Activated naive CD8-positive, alpha-beta T cell treated with anti-CD3 and anti-CD28 coated beads for 36 hours (primary cell): Measurements from ENCODE around the gene MCCD1. TPM values are rescaled to one million over a fixed set of nuclear protein-coding genes. Genes with fewer than 3 reads are reported as not detected.
A peak's percentile ranks its signal among the peaks of the same experiment; 100 is the strongest.
"Not testable (repeated sequence)": the region's sequence is repeated elsewhere in the genome, so short reads cannot be mapped to it uniquely, and the experiment has no call there.

ENCODE experiments used
- DNase-seq: peaks from one replicate; pipeline ENCODE4 v3.0.0; 2021
- H3K27ac Mint-ChIP-seq: one replicate; pipeline ENCODE4 v1.8.0; 2022; ENCODE audit warnings: mild to moderate bottlenecking, moderate library complexity, mixed read lengths
- H3K27me3 Mint-ChIP-seq: one replicate; pipeline ENCODE4 v1.8.0; 2022; ENCODE audit warnings: mild to moderate bottlenecking, mixed read lengths
- H3K36me3 Mint-ChIP-seq: one replicate; pipeline ENCODE4 v1.8.0; 2021; ENCODE audit warnings: mild to moderate bottlenecking, mixed read lengths
- H3K4me1 Mint-ChIP-seq: one replicate; pipeline ENCODE4 v1.8.0; 2021; ENCODE audit warnings: mixed read lengths
- H3K4me3 Mint-ChIP-seq: one replicate; pipeline ENCODE4 v1.8.0; 2022; ENCODE audit warnings: mild to moderate bottlenecking, moderate library complexity, mixed read lengths
- H3K9me3 Mint-ChIP-seq: one replicate; pipeline ENCODE4 v1.8.0; 2022; ENCODE audit warnings: mixed read lengths
- total RNA-seq, 2 experiments: library from RNA; stranded (reverse); gene quantifications; one replicate each; pipeline ENCODE4 v1.2.3, GENCODE V29; 2021

The MCCD1 gene
- total RNA-seq, 2 experiments from 2014 or later, result not detected

DNA sequence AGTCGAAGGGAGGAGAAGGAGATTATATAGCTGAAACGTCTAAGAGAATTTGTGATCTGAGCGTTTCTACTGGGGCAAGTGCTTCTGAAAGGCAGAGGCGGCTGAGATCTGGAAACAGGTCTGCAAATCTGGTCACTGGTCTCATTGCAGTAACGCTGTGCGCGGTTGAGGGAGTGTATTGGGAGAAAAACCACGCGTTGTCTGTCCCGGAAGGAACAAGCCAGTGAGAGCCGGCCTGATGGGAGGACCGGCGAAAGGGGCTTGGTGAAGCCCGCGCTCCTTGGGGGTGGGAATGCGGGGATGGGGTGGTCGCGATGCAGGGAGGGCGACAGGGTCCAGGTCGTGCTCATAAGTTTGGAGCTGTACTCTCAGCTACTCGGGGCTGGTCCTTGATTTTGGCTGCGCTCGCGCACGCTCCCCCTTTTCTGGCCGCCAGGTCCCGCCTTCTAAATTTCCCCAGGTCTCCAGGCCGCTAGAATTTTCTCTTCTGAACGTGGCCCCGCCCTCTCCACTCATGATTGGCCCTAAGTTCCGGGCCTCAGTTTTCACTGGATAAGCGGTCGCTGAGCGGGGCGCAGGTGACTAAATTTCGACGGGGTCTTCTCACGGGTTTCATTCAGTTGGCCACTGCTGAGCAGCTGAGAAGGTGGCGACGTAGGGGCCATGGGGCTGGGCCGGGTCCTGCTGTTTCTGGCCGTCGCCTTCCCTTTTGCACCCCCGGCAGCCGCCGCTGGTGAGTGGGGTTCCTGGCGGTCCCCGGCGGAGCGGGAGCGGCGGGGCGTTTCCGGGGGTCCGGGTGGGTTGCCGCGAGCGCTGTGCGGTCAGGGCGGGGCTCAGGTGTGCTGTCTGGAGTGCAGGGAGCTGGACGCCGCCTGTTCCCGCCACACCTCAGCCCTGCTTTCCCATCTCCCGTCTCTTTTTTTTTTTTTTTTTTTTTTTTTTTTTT is 31.0 kb upstream of the MCCD1 start, which contains the start of gene MICB:
Gene MICB (plus strand): TSS at position 615 of the 946 bp plus-strand sequence. CDS start 49 bp downstream, at position 664.
- H3K4me1 Mint-ChIP-seq, result peaks cover 52% of the 10 kb centered on the region
- peaks cover 15% of the 10 kb centered on the region for H3K36me3 Mint-ChIP-seq
- peak within 1 kb of the TSS; percentile 87 for H3K4me3 Mint-ChIP-seq
- H3K9me3 Mint-ChIP-seq, result peaks cover 2% of the 10 kb centered on the region
- peak; percentile 86 for DNase-seq
- H3K27me3 Mint-ChIP-seq, result no peaks in the 10 kb centered on the region
- H3K27ac Mint-ChIP-seq, result peak within 1 kb of the TSS; percentile 84

- Mint-ChIP-seq H3K4me1 (peaks cover 52% of the 10 kb centered on the region), H3K9me3 (peaks cover 2% of the 10 kb centered on the region), H3K27me3 (no peaks in the 10 kb centered on the region), H3K36me3 (peaks cover 17% of the 10 kb centered on the region), H3K4me3 (peak overlapping the region; percentile 87), H3K27ac (no peak overlapping the region)
- no peak for DNase-seq
Measured at GRCh38 chr6:31498748-31499147, 30.0 kb upstream of the MCCD1 start.

- DNase-seq, H3K9me3 Mint-ChIP-seq, H3K27me3 Mint-ChIP-seq, H3K27ac Mint-ChIP-seq: not testable (repeated sequence)
- Mint-ChIP-seq H3K4me1 (peaks cover 52% of the 10 kb centered on the region), H3K4me3 (peak overlapping the region; percentile 87), H3K36me3 (peaks cover 19% of the 10 kb centered on the region)
Measured at GRCh38 chr6:31499648-31500047, 29.1 kb upstream of the MCCD1 start.

GRCh38 chr6:31502586-31502985 is 26.2 kb upstream of the MCCD1 start:
- peaks cover 17% of the 10 kb centered on the region for H3K36me3 Mint-ChIP-seq
- peaks cover 38% of the 10 kb centered on the region for H3K4me1 Mint-ChIP-seq
- H3K27ac Mint-ChIP-seq, result no peak overlapping the region
- no peaks in the 10 kb centered on the region for H3K27me3 Mint-ChIP-seq
- H3K9me3 Mint-ChIP-seq, result peaks cover 2% of the 10 kb centered on the region
- DNase-seq, result no peak
- no peak overlapping the region for H3K4me3 Mint-ChIP-seq

DNA sequence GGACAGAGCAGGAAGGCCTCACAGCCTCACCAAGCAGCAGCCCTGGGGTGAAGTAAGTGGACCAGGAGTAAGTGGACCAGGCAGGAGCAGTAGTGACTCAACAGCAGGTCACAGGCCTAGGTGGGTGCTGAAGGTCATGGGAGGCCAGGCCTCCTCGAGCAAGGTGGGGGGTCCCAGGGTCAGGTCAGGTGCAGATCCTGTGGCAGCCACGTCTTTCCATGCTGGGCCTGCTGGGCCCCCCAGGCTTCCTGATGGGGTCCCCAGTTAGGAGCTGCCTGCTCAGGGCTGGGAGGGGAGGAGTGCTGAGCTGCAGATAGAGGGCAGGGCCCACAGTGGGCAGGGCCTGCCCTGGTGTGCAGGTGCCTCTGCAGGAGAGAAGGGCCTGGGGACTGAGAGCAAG is 19.7 kb upstream of the MCCD1 start:
- not testable (repeated sequence) for H3K27ac Mint-ChIP-seq, H3K9me3 Mint-ChIP-seq
- H3K36me3 Mint-ChIP-seq, result peaks cover 15% of the 10 kb centered on the region

DNA sequence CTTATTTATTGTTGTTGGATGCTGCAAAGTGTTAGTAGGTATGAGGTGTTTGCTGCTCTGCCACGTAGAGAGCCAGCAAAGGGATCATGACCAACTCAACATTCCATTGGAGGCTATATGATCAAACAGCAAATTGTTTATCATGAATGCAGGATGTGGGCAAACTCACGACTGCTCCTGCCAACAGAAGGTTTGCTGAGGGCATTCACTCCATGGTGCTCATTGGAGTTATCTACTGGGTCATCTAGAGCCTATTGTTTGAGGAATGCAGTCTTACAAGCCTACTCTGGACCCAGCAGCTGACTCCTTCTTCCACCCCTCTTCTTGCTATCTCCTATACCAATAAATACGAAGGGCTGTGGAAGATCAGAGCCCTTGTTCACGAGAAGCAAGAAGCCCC is 18.8 kb upstream of the MCCD1 start:
- DNase-seq, result no peak
- Mint-ChIP-seq H3K9me3 (no peaks in the 10 kb centered on the region), H3K27ac (no peak overlapping the region), H3K27me3 (no peaks in the 10 kb centered on the region), H3K36me3 (peaks cover 15% of the 10 kb centered on the region), H3K4me1 (peaks cover under 1% of the 10 kb centered on the region), H3K4me3 (no peak overlapping the region)

More for the DNA sequence above, 19.7 kb upstream of the MCCD1 start:
- H3K4me1 Mint-ChIP-seq, DNase-seq, H3K27me3 Mint-ChIP-seq, H3K4me3 Mint-ChIP-seq: not testable (repeated sequence)

GRCh38 chr6:31513456-31514165 is 15.2 kb upstream of the MCCD1 start:
- Mint-ChIP-seq H3K36me3 (peaks cover 7% of the 10 kb centered on the region), H3K27ac (no peak overlapping the region), H3K4me1 (no peaks in the 10 kb centered on the region), H3K27me3 (no peaks in the 10 kb centered on the region), H3K9me3 (no peaks in the 10 kb centered on the region), H3K4me3 (no peak overlapping the region)
- no peak for DNase-seq

DNA sequence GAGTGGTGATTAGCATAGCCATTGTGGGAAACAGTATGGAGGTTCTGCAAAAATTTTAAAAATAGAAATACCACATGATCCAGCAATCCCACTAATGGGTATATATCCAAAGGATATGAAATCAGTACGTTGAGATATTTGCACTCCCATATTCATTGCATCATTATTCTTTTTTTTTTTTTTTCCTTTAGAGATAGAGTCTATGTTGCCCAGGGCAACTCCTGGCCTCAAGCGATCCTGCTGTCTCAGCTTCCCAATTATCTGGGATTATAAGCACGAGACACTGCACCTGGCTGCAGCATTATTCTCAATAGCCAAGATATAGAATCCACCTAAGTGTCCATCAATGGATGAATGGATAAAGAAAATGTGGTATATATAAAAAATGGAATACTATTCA is 6.9 kb upstream of the MCCD1 start:
- DNase-seq, result no peak
- no peak overlapping the region for H3K27ac Mint-ChIP-seq
- H3K4me1 Mint-ChIP-seq, result no peaks in the 10 kb centered on the region
- no peaks in the 10 kb centered on the region for H3K9me3 Mint-ChIP-seq
- no peak overlapping the region for H3K4me3 Mint-ChIP-seq
- no peaks in the 10 kb centered on the region for H3K27me3 Mint-ChIP-seq
- H3K36me3 Mint-ChIP-seq, result no peaks in the 10 kb centered on the region

- peaks cover 8% of the 10 kb centered on the region for H3K36me3 Mint-ChIP-seq
Measured at GRCh38 chr6:31525553-31525931, 3.2 kb upstream of the MCCD1 start.

DNA sequence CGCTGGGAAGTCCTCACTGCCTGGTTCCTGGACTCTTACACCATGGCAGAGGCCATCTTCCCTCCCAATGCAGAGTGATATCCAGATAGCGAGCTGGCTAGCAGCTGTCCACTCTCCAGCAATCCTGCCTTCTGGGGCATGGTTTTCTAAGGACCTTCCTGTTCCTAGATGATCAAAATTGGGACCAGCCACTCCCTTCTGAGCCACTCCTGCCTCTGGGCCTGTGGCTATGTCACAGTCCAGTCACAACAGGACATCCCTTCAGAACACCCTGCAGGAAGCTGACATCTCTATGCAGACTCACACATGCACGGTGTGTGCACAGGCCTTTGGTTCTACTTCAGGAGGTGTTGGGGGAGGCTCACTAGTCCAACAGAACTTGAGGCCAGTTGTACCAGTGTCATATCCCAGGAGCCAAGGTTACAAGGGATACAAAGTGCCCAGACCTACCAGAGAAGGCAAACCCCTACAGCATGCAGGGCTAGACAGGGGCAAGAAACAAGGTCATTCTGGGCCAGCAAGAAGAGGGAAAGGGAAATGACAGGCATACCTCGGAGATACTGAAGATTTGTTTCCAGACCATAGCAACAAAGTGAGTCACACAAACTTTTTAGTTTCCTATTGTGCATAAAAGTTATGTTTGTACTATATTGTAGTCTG is 2.7 kb upstream of the MCCD1 start:
- Mint-ChIP-seq H3K9me3 (no peaks in the 10 kb centered on the region), H3K36me3 (peaks cover 13% of the 10 kb centered on the region), H3K27me3 (no peaks in the 10 kb centered on the region), H3K27ac (no peak overlapping the region), H3K4me1 (peaks cover 3% of the 10 kb centered on the region), H3K4me3 (no peak overlapping the region)
- DNase-seq, result no peak

More at GRCh38 chr6:31525553-31525931, 3.2 kb upstream of the MCCD1 start:
- no peak overlapping the region for H3K4me3 Mint-ChIP-seq
- H3K27me3 Mint-ChIP-seq, result no peaks in the 10 kb centered on the region
- peaks cover 3% of the 10 kb centered on the region for H3K4me1 Mint-ChIP-seq
- H3K27ac Mint-ChIP-seq, result no peak overlapping the region
- no peak for DNase-seq
- H3K9me3 Mint-ChIP-seq, result no peaks in the 10 kb centered on the region

DNA sequence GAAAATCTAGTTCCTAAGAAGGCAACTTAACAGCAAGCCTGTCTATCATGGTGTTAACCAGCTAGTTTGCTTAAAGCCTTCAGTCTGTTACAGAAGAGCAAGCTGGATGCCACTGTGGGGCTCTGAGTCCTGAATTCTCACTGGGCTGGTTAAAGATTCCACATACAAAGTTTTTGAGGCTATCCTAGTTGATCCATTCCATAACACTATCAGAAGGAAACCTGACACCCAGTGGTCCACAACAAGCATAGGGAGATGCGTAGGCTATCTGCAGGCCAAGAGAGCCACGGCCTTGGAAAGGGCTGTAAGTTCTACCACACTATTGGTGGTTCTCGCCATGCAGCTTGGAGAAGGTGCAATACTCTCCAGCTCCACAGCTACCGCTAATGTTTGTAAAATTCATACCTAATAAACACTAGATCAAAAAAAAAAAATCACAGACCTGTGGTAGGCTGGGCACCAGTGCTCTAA is 420 bp upstream of the MCCD1 start:
- DNase-seq, result no peak
- Mint-ChIP-seq H3K4me3 (no peak overlapping the region), H3K36me3 (peaks cover 26% of the 10 kb centered on the region), H3K4me1 (peaks cover 14% of the 10 kb centered on the region), H3K27me3 (no peaks in the 10 kb centered on the region), H3K27ac (peak overlapping the region; percentile 42), H3K9me3 (no peaks in the 10 kb centered on the region)

- Mint-ChIP-seq H3K4me3 (no peak overlapping the region), H3K27ac (peak overlapping the region; percentile 34), H3K4me1 (peaks cover 20% of the 10 kb centered on the region), H3K27me3 (no peaks in the 10 kb centered on the region), H3K9me3 (no peaks in the 10 kb centered on the region), H3K36me3 (peaks cover 33% of the 10 kb centered on the region)
- DNase-seq, result no peak
Measured at GRCh38 chr6:31529329-31530150, 778 bp downstream of the MCCD1 start.

- Mint-ChIP-seq H3K27ac (no peak overlapping the region), H3K4me1 (peaks cover 28% of the 10 kb centered on the region), H3K36me3 (peaks cover 42% of the 10 kb centered on the region), H3K27me3 (no peaks in the 10 kb centered on the region), H3K4me3 (no peak overlapping the region), H3K9me3 (no peaks in the 10 kb centered on the region)
- no peak for DNase-seq
Measured at GRCh38 chr6:31530659-31531058, 1.9 kb downstream of the MCCD1 start.

GRCh38 chr6:31531162-31531561 is 2.4 kb downstream of the MCCD1 start:
- Mint-ChIP-seq H3K27ac (no peak overlapping the region), H3K4me3 (no peak overlapping the region), H3K36me3 (peaks cover 47% of the 10 kb centered on the region), H3K27me3 (no peaks in the 10 kb centered on the region), H3K9me3 (no peaks in the 10 kb centered on the region), H3K4me1 (peaks cover 33% of the 10 kb centered on the region)
- no peak for DNase-seq
